H9 (cell line): ENCODE results near the gene COG8. TPM values are rescaled to one million over a fixed set of nuclear protein-coding genes. Genes with fewer than 3 reads are reported as not detected.

ENCODE experiments used
- DNase-seq: peaks from one replicate; pipeline ENCODE4 v3.0.0-alpha.2; 2017
- H2AFZ ChIP-seq: one replicate; pipeline ENCODE4 v1.6.1; 2013; ENCODE audit warnings: mild to moderate bottlenecking, low read length, control low read depth, moderate library complexity
- H2AK5ac ChIP-seq: 2 replicates; pipeline ENCODE4 v1.6.1; 2013; ENCODE audit warnings: low read length, control low read depth, mixed read lengths; ENCODE audit not compliant: insufficient read length
- H2BK120ac ChIP-seq: one replicate; pipeline ENCODE4 v1.6.1; 2013; ENCODE audit warnings: low read depth, mild to moderate bottlenecking, low read length, control low read depth, inconsistent platforms; ENCODE audit not compliant: poor library complexity, severe bottlenecking
- H2BK12ac ChIP-seq: 2 replicates; pipeline ENCODE4 v1.6.1; 2013; ENCODE audit warnings: low read length, control low read depth, mixed read lengths, low read depth; ENCODE audit not compliant: insufficient read length
- H2BK15ac ChIP-seq: 2 replicates; pipeline ENCODE4 v1.6.1; 2013; ENCODE audit warnings: low read depth, low read length, control low read depth
- H2BK20ac ChIP-seq: one replicate; pipeline ENCODE4 v1.6.1; 2013; ENCODE audit warnings: low read depth, mild to moderate bottlenecking, low read length, control low read depth, inconsistent platforms; ENCODE audit not compliant: poor library complexity, severe bottlenecking
- H2BK5ac ChIP-seq: 2 replicates; pipeline ENCODE4 v1.6.1; 2013; ENCODE audit warnings: low read length, control low read depth, mixed read lengths; ENCODE audit not compliant: insufficient read length
- H3K14ac ChIP-seq: 2 replicates; pipeline ENCODE4 v1.6.1; 2013; ENCODE audit warnings: low read length, control low read depth; ENCODE audit not compliant: insufficient read depth
- H3K18ac ChIP-seq: 2 replicates; pipeline ENCODE4 v1.6.1; 2013; ENCODE audit warnings: low read depth, mild to moderate bottlenecking, mixed read lengths, low read length, control low read depth; ENCODE audit not compliant: insufficient read length
- H3K23ac ChIP-seq: 2 replicates; pipeline ENCODE4 v1.6.1; 2013; ENCODE audit warnings: low read length, control low read depth, mixed read lengths, low read depth; ENCODE audit not compliant: insufficient read length
- H3K23me2 ChIP-seq: 2 replicates; pipeline ENCODE4 v1.6.1; 2013; ENCODE audit warnings: low read depth, mild to moderate bottlenecking, mixed read lengths, low read length, control low read depth; ENCODE audit not compliant: insufficient read length, poor library complexity, severe bottlenecking
- H3K27ac ChIP-seq: 2 replicates; pipeline ENCODE4 v1.5.1; 2013; ENCODE audit warnings: low read length, control low read depth, mixed read lengths, low read depth; ENCODE audit not compliant: insufficient read length
- H3K27me3 ChIP-seq: 2 replicates; pipeline ENCODE4 v1.6.1; 2013; ENCODE audit warnings: low read length, control low read depth, inconsistent platforms; ENCODE audit not compliant: insufficient read depth
- H3K4ac ChIP-seq: 2 replicates; pipeline ENCODE4 v1.6.1; 2013; ENCODE audit warnings: low read depth, mild to moderate bottlenecking, control low read depth, inconsistent platforms, low read length, moderate library complexity
- H3K4me1 ChIP-seq: 2 replicates; pipeline ENCODE4 v1.6.1; 2013; ENCODE audit warnings: low read length, control low read depth, inconsistent platforms; ENCODE audit not compliant: insufficient read depth
- H3K4me2 ChIP-seq: 2 replicates; pipeline ENCODE4 v1.6.1; 2013; ENCODE audit warnings: low read length, control low read depth, mixed read lengths; ENCODE audit not compliant: insufficient read length, insufficient read depth
- H3K56ac ChIP-seq: 2 replicates; pipeline ENCODE4 v1.6.1; 2013; ENCODE audit warnings: low read depth, mild to moderate bottlenecking, mixed read lengths, low read length, control low read depth; ENCODE audit not compliant: insufficient read length
- H3K79me1 ChIP-seq: 2 replicates; pipeline ENCODE4 v1.6.1; 2013; ENCODE audit warnings: low read depth, mild to moderate bottlenecking, moderate library complexity, low read length, control low read depth, inconsistent platforms; ENCODE audit not compliant: insufficient read depth, poor library complexity, severe bottlenecking
- H3K79me2 ChIP-seq: 2 replicates; pipeline ENCODE4 v1.6.1; 2013; ENCODE audit warnings: low read length, control low read depth, inconsistent platforms; ENCODE audit not compliant: insufficient read depth
- H3K9ac ChIP-seq: 2 replicates; pipeline ENCODE4 v1.6.1; 2013; ENCODE audit warnings: low read length, control low read depth, mixed read lengths; ENCODE audit not compliant: insufficient read length; ENCODE audit errors: extremely low read depth
- H3K9me3 ChIP-seq: one replicate; pipeline ENCODE4 v1.6.1; 2013; ENCODE audit warnings: low read depth, low read length, inconsistent platforms; ENCODE audit not compliant: control insufficient read depth
- H3T11ph ChIP-seq: one replicate; pipeline ENCODE4 v1.6.1; 2013; ENCODE audit warnings: mild to moderate bottlenecking, low read length, control low read depth, inconsistent platforms
- H4K20me1 ChIP-seq: one replicate; pipeline ENCODE4 v1.6.1; 2013; ENCODE audit not compliant: control insufficient read depth, insufficient read length, insufficient read depth
- H4K5ac ChIP-seq: 2 replicates; pipeline ENCODE4 v1.6.1; 2013; ENCODE audit warnings: low read depth, mild to moderate bottlenecking, mixed read lengths, low read length, control low read depth; ENCODE audit not compliant: insufficient read length
- H4K8ac ChIP-seq: replicated peaks from 2 replicates; pipeline ENCODE4 v1.6.1; 2013; ENCODE audit warnings: low read length, control low read depth, mixed read lengths, low read depth; ENCODE audit not compliant: insufficient read length
- H4K91ac ChIP-seq: 2 replicates; pipeline ENCODE4 v1.6.1; 2013; ENCODE audit warnings: low read depth, mild to moderate bottlenecking, moderate library complexity, mixed read lengths, low read length, control low read depth; ENCODE audit not compliant: insufficient read length
- H3K27ac Mint-ChIP-seq, 3 experiments: 2 replicates in 2 of 3; 3 replicates in 1 of 3; pipeline ENCODE4 v1.8.0; 2020 to 2021; ENCODE audit warnings: mixed read lengths in 3 of 3, mild to moderate bottlenecking in 1 of 3, moderate library complexity in 1 of 3
- H3K27me3 Mint-ChIP-seq: 2 replicates; pipeline ENCODE4 v1.8.0; 2021; ENCODE audit warnings: low read depth, mild to moderate bottlenecking, moderate library complexity, mixed read lengths
- H3K36me3 Mint-ChIP-seq, 3 experiments: 2 replicates in 2 of 3; 3 replicates in 1 of 3; pipeline ENCODE4 v1.8.0; 2020 to 2021; ENCODE audit warnings: low read depth in 3 of 3, mixed read lengths in 3 of 3; ENCODE audit not compliant: insufficient read depth in 1 of 3
- H3K4me1 Mint-ChIP-seq, 2 experiments: 2 replicates each; pipeline ENCODE4 v1.8.0; 2020; ENCODE audit warnings: mixed read lengths in 2 of 2
- H3K4me3 Mint-ChIP-seq, 2 experiments: 2 replicates in 1 of 2; 3 replicates in 1 of 2; pipeline ENCODE4 v1.8.0; 2020 to 2021; ENCODE audit warnings: mild to moderate bottlenecking in 2 of 2, mixed read lengths in 2 of 2, moderate library complexity in 1 of 2
- H3K9me3 Mint-ChIP-seq, 2 experiments: 2 replicates in 1 of 2; 3 replicates in 1 of 2; pipeline ENCODE4 v1.8.0; 2020; ENCODE audit warnings: mild to moderate bottlenecking in 2 of 2, mixed read lengths in 2 of 2, moderate library complexity in 1 of 2
- CTCF ChIP-seq: fragments of 200-600 bp; sonication (generic); conservative IDR thresholded peaks from 3 replicates; pipeline ENCODE4 v1.8.0; 2021; ENCODE audit warnings: antibody characterized with exemption, mild to moderate bottlenecking
- WGBS: extraction: QIAGEN DNeasy Blood & Tissue Kit; methylation state at CpG from one replicate; pipeline ENCODE4 v1.1.7; 2013; ENCODE audit warnings: missing lambda C conversion rate, low lambda C conversion rate, mixed read lengths; ENCODE audit not compliant: insufficient read length; ENCODE audit errors: extremely low coverage; 5-methylcytosine and 5-hydroxymethylcytosine counted together
- total RNA-seq: library from RNA; stranded (reverse); gene quantifications from 2 replicates; pipeline ENCODE4 v1.2.1, GENCODE V29; 2021

The COG8 gene
- total RNA-seq, 1 experiment from 2014 or later = 52.3 TPM

- peaks cover 7 to 10% of the 10 kb centered on the region in 2 experiments for H3K4me1 Mint-ChIP-seq
- H3K4me2 ChIP-seq = no peak overlapping the region
- no peaks in the 10 kb centered on the region for H3K27me3 ChIP-seq
- H4K5ac ChIP-seq = no peak overlapping the region
- H2BK20ac ChIP-seq = no peak overlapping the region
- no peaks in the 10 kb centered on the region; a peak in 2 of 5 replicates for H3K9me3 Mint-ChIP-seq
- H2BK5ac ChIP-seq = no peak overlapping the region
- H3K9ac ChIP-seq = no peak overlapping the region
- no peak for DNase-seq
- WGBS = no CpG with 5 or more reads among the region's 2 CpGs
- no peak overlapping the region for H4K8ac ChIP-seq
- H3K27me3 Mint-ChIP-seq = no peaks in the 10 kb centered on the region; the same call in 1 of the 2 replicates
- peaks cover 6% of the 10 kb centered on the region for H3K23me2 ChIP-seq
- H3K18ac ChIP-seq = no peak overlapping the region
- peaks cover 0 to 4% (median 2%) of the 10 kb centered on the region in 3 experiments; a peak in 2 of 7 replicates for H3K36me3 Mint-ChIP-seq
- no peak overlapping the region for H3K27ac ChIP-seq
- H3K4me3 Mint-ChIP-seq = no peak overlapping the region
- peaks cover 3% of the 10 kb centered on the region; the same call in 1 of the 2 replicates for H3K79me2 ChIP-seq
- H2BK120ac ChIP-seq = no peak overlapping the region
- H4K91ac ChIP-seq = no peak overlapping the region
- no peaks in the 10 kb centered on the region for H3K79me1 ChIP-seq
- H3T11ph ChIP-seq = no peak overlapping the region
- no peak overlapping the region for H2AK5ac ChIP-seq
- no peak overlapping the region for H3K56ac ChIP-seq
- H3K9me3 ChIP-seq = no peaks in the 10 kb centered on the region
- H3K14ac ChIP-seq = no peak overlapping the region
- H3K27ac Mint-ChIP-seq = no peak overlapping the region
- H2BK12ac ChIP-seq = no peak overlapping the region
- H2BK15ac ChIP-seq = no peak overlapping the region
- H3K4ac ChIP-seq = no peak overlapping the region
- H3K23ac ChIP-seq = no peak overlapping the region
- H4K20me1 ChIP-seq = no peaks in the 10 kb centered on the region
- no peak for TF ChIP-seq CTCF
- peaks cover 2% of the 10 kb centered on the region; the same call in 1 of the 2 replicates for H3K4me1 ChIP-seq
- no peak overlapping the region for H2AFZ ChIP-seq
These were observed 31.5 kb downstream of the COG8 start for GRCh38 chr16:69307856-69308255.
